ENCODE measurements around the gene EME2.

The EME2 gene

DNA sequence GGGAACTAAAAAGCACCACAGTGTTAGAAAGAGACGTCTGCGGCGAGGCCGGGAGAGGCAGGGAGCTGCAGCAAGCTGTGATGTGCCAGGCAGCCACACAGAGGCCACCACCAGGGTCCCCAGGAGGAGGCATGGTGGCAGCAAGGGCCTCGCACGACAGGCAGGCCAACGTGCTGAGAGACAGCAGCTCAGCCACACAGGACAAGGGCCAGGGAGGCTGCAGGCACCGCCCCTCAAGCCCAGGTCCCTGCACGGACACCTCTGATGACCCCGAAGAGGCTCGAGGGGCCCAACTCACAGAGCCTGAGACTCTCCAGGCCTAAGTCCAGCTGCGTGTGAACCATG is 48.3 kb downstream of the EME2 start:
- no peak for DNase-seq

DNA sequence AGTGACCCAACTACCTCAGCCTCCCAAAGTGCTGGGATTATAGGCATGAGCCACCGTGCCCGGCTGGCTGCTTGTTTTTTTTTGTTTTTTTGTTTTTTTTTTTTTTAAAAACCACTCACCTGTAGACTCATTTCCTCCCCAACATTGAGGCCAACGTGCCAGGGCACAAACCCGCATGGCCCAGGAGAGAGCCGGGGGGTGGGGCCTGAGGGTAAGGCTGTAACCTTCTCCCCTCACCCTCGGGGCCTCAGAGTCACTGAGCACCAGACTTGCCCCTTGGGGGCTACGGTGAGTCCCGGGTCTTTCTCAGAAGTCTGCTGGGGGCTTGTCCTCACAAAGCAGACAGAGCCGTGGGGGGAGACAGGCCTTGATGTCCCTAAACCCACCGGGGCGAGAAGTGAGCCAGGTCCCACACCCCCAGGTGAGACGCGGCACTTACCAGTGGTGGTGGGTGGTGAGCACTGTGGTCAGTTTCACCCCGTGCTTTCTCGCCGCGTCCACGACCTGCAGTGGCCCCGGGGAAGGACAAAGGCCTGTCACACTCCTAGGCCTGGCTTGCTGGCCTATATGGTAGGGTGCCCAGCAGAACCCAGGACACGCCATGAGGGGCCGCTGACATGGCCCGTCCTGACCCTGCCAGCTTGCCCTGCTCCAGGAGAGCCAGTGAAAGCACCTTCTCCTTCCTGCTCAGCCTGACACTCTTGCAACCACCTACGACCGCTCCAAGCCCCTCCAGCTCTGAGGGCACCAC is 49.4 kb downstream of the EME2 start:
- no peak for DNase-seq

DNA sequence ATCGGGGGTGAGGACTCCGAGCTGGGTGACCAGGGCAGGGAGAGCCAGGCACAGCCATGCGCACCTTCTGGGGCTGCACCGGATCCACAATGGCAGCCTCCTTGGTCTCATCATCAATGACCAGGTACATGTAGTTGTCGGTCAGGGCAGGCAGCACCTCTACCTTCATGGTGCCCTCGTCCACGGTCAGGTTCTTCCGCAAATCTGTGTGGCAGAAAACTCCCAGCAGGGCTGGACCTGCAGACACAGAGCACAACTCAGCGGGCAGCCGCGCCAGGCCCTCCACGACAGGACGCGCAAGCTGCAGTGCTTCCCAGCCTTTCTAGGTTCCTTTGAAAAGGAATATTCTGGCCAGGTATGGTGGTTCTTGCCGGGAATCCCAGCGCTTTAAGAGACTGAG is 50.2 kb downstream of the EME2 start:
- no peak for DNase-seq

- DNase-seq = no peak
Measured at GRCh38 chr16:1823821-1824220, 51.2 kb downstream of the EME2 start.

DNA sequence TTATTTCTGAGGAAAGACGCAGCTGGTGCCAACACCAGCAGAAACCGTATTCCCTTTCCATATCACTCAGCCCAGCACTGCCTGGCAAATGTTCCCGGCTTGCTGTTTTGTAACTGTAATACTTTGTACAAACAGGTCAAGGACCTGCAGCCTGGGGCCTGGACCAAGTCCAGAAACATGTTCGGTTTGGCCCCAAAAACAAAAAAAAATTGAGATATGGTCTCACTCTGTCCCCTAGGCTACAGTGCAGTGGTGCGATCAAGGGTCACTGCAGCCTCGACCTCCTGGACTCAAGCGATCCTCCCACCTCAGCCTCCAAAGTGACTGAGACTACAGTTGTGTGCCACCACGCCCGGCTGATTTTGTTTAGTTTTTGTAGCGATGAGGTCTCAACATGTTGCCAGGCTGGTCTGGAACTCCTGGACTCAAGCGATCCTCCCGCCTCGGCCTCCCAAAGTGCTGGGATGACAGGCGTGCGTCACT is 52.8 kb downstream of the EME2 start:
- no peak for DNase-seq
